WI38 (cell line): Measurements from ENCODE around the gene CCBE1.

Experiments
- H3K4me3 ChIP-seq: 2 replicates; pipeline ENCODE4 v1.5.1; 2011; ENCODE audit warnings: low read depth, mild to moderate bottlenecking, control low read depth, low read length
- CTCF ChIP-seq: IDR thresholded peaks from 2 replicates; pipeline ENCODE4 v1.5.1; 2012; ENCODE audit warnings: low read depth, mild to moderate bottlenecking, control low read depth, low read length

The CCBE1 gene

GRCh38 chr18:59631583-59632181 lies 65.5 kb downstream of the CCBE1 start:
- H3K4me3 ChIP-seq, result no peak overlapping the region
- TF ChIP-seq CTCF, result peak; percentile 67

DNA sequence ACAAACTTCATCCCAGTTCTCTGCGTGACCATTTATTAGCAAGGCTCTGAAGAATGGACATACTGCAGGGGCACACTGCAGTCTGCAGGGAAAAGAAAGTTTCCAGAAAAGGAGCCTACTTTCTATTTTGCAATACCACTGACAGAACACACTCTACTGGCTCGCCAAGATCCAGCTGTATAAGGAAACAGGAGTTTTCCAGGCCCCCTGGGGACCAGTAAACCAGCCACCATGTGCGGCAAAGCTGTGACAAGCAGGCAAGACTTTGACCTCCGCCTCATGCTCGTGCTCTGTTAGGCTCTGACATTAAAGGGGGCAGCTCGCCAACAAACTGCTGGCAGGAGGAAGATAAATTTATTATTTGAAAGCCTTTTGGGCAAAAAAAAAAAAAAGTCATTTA lies 67.3 kb downstream of the CCBE1 start:
- H3K4me3 ChIP-seq, result no peak overlapping the region
- TF ChIP-seq CTCF, result no peak

- no peak overlapping the region for H3K4me3 ChIP-seq
- no peak for TF ChIP-seq CTCF
These were observed 68.2 kb downstream of the CCBE1 start for GRCh38 chr18:59628995-59629394.

GRCh38 chr18:59627414-59627813 lies 69.8 kb downstream of the CCBE1 start:
- H3K4me3 ChIP-seq, result no peak overlapping the region

DNA sequence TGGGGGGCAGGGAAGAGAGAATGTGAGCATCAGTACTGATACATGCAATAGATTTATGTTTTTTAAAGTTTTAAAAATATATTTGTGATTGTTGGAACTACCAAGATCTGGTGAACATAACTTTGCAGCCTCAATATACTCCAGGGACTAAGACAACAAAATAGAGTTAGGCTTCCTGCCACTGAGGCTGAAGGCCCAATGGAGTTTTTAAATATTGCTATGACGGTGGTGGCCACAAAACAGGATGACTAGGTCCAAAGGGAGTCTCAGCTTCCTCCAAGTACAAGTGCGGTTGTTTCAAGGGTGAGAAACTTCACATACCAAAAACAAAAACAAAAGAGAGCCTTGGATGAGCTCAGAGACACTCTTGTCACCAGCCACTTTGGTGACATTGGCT lies 72.9 kb downstream of the CCBE1 start:
- no peak for TF ChIP-seq CTCF

More at GRCh38 chr18:59627414-59627813, 69.8 kb downstream of the CCBE1 start:
- no peak for TF ChIP-seq CTCF

DNA sequence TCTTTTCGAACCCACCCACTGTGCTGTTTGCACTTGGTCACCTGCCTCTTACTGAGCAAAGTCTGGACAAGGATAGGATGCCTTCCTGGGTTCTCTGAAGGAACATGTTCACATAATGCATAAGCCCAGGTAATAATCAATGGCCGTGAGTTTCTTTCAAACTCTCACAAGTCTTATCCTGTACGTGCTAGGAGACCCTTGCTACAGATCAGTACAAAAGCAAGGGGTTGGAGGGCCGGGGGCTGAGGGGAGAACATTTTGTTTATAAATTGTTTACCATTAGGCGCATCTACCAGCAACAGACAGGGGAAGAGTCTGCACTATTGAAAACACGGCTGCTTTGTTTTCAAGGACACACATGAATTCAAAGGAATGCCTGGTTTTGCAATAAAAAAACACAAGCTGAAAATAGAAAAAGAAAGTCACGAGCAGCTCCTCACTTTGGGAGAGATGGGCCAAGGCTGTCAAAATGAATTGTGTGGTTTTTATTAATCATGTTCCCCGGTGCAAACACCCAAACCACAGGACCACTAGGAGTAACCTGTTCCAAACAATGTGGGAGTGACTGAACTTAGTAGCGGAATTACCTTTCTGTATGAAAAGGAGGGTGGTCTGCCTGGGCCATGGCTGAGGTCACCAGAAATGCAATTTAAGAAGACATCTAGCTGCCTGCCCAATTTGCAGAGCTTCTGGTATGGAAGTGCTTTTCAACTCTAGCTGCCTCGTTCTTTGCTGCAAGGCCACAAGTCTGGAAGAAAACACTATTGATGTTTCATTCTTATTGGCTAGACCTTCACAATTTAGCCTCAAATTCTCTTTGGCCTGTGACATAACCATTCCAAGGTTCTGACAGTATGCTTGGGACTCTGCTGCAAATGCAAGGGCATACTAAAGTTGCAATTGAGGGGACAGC lies 73.5 kb downstream of the CCBE1 start:
- no peak overlapping the region for H3K4me3 ChIP-seq
- TF ChIP-seq CTCF, result no peak

More for the DNA sequence above, 72.9 kb downstream of the CCBE1 start:
- no peak overlapping the region for H3K4me3 ChIP-seq

- no peak for TF ChIP-seq CTCF
These were observed 76.2 kb downstream of the CCBE1 start for GRCh38 chr18:59621027-59621426.

More at GRCh38 chr18:59621027-59621426, 76.2 kb downstream of the CCBE1 start:
- H3K4me3 ChIP-seq, result no peak overlapping the region
